GM11168 (cell line): Measurements from ENCODE around the gene RPL36AL.
"Not testable (repeated sequence)": the region's sequence is repeated elsewhere in the genome, so short reads cannot be mapped to it uniquely, and the experiment has no call there.

Experiments
- in situ Hi-C: fragments of 300-500 bp; cut with MboI; formaldehyde crosslinking; loops from one replicate; pipeline ENCODE4 v1.12.0; 2022; ENCODE audit warnings: low sequenced_read_pairs; ENCODE audit not compliant: unreplicated experiment

RPL36AL gene

GRCh38 chr14:49620182-49621113 lies at the start of gene RPL36AL, which contains the start of gene MGAT2:
TSS of gene RPL36AL (minus strand) at chr14:49620626. CDS start at chr14:49619104, 1,522 bp downstream.
TSS of gene MGAT2 (plus strand) at chr14:49620799. CDS start at chr14:49621269, 470 bp downstream.
- in situ Hi-C loops = no loop called here

DNA sequence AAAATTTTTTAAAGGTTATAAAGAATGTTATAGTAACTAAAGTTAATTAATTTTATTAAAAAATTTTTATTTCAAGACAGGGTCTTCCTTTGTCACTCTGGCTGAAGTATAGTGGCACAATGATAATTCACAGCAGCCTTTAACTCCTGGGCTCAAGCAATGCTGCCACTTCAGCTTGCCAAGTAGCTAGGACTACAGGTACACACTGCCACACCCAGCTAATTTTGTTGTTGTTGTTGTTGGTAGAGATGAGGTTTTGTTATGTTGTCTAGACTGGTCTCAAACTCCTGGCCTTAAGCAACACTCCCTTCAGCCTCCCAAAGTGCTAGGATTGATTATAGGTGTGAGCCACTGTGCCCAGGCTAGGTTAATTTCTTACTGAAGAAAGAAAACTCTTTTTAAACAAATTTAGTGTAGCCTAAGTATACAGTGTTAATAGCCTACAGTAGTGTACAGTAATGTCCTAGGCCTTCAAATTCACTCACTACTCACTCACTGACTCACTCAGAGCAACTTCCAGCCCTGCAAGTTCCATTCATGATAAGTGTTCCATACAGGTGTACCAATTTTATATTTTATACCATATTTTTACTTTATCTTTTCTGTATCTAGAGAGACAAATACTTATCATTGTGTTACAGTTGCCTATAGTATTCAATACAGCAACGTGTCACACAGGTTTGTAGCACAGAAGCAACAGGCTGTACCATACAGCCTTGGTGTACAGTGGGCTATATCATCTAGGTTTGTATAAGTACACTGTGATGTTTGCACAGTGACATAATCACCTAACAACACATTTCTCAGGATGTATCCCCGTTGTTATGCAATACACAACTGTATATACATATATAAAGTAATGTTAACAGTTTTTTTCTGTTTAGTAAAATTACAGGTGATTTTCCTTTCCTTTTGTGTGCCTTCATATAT lies 39.4 kb upstream of the RPL36AL start:
- in situ Hi-C loops = no loop called here

DNA sequence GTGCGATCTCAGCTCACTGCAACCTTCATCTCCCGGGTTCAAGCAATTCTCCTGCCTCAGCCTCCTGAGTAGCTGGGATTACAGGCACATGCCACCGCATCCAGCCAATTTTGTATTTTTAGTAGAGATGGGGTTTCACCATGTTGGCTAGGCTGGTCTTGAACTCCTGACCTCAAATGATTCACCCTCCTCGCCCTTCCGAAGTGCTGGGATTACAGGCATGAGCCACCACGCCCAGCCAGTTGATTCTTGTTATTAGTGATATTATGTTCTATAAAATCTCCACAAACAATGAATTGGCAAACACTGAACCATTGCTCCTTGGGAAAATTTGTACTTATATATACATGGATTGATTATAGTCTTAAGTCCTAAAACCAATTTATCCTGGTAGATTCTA lies 37.1 kb upstream of the RPL36AL start:
- in situ Hi-C loops = not testable (repeated sequence)

DNA sequence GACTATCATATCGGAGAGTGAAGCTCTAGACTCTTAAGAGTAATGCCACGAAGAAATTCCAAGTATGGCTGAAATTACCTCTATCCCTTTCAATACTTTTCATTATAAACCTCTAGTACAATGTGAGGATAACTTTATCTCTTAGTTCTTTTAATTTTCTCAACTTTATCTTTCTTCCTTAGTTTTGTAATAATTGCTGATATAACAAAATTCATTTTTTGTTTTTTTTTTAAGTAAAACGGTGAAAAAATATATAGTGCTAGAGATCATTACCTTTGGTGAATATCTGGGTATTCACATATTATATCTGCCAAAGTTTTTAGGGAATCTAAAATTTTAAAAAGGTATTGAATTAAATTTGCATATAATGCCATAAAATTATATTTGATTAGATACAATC lies 34.1 kb upstream of the RPL36AL start:
- in situ Hi-C loops = no loop called here

GRCh38 chr14:49653508-49653907 lies 33.1 kb upstream of the RPL36AL start:
- in situ Hi-C loops = no loop called here

- in situ Hi-C loops = loop anchor here (10.0 to 25.0 kb wide), 2 partner anchors 123 to 445 kb away; partner anchors contain the start of gene KLHDC2
Measured at GRCh38 chr14:49642163-49642562, 21.7 kb upstream of the RPL36AL start.

DNA sequence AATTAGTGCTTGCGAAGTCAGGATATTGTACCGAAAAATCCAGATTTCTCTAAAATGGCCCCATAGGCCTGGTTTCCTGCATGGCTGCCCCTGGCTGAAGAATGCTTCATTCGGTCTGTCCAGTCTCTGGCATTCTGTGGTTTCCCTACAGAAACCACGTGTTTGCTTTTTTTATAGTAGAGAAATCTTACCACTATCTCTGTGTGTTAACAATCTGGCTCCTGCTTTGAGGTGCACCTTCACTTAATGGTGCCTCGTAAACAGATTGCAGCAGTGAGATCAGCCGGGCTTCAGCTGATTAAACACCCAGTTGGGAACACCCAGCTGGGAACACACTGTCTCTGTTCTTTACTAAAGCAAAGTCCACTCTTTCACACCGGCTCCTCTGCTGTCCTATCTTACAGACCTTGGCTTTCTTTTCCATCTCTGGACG lies 21.3 kb upstream of the RPL36AL start:
- in situ Hi-C loops = loop anchor here (10.0 to 25.0 kb wide), 2 partner anchors 123 to 446 kb away; partner anchors contain the start of gene KLHDC2

- in situ Hi-C loops = loop anchor here (10.0 to 25.0 kb wide), 2 partner anchors 124 to 447 kb away; partner anchors contain the start of gene KLHDC2
Measured at GRCh38 chr14:49640540-49641417, 20.4 kb upstream of the RPL36AL start.

GRCh38 chr14:49637534-49638078 lies 17.2 kb upstream of the RPL36AL start:
- in situ Hi-C loops = loop anchor here (25.0 kb wide), 1 partner anchor 450 kb away; no protein-coding TSS in a partner anchor

DNA sequence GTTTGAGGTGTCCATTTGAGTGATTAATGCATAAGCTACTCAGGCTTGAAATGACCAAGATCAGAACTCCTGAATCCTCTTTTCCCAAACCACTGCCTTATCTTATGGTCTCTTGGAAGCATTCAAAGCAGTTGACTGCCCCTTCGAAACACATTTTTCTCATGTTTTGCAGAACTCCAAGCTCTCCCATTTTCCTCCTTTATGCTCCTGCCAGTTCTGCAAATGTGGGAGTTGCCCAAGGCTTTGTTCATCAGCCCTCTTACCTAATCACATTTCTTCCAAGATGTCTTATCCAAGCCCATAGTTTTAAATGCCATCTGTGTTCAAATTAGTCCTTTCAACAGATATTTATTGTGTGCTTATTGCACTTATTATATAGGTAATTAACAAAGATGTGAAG lies 16.4 kb upstream of the RPL36AL start:
- in situ Hi-C loops = loop anchor here (25.0 kb wide), 1 partner anchor 450 kb away; no protein-coding TSS in a partner anchor

DNA sequence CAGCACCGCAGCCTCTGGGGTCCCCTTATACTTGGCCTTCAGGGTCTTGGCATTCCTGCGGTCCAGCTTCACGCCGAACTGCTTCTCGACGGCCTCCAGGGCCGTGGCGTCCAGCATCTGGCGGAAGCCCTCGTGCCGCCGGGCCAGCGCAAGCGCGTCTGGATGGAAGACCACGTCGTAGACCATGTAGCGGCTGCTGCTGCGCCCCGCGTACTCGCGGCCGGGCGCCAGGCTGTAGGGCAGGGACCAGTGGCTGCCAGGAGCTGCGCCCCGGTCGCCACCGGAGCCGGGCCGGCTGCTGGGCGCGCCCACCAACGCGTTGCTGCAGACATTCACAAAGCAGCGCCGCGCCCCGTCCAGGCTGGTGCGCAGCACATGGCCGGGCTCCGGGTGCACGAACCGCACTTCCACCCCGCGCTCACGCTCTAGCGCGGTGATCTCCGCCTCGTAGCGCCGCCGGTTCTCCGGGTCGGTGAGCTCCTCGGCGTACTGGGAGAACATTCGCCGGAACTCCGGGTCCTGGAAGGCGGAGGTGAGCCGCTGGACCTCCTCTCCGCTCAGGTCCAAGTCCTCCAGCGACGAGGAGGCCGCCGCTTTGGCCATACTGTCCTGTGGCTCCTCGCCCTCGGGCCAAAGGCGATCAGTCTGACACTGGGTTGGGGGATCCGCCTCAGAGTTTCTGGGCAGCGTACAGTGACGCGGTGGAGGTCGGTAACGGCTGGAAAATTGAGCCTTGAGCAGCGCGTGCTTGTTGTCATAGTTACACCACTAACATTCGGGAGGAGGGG lies 14.3 kb upstream of the RPL36AL start, which contains the start of gene DNAAF2:
DNAAF2 (minus strand) TSS at position 698 of the 788 bp plus-strand sequence; CDS start at position 603, 95 bp downstream.
- in situ Hi-C loops = loop anchor here (25.0 kb wide), 1 partner anchor 453 kb away; no protein-coding TSS in a partner anchor

DNA sequence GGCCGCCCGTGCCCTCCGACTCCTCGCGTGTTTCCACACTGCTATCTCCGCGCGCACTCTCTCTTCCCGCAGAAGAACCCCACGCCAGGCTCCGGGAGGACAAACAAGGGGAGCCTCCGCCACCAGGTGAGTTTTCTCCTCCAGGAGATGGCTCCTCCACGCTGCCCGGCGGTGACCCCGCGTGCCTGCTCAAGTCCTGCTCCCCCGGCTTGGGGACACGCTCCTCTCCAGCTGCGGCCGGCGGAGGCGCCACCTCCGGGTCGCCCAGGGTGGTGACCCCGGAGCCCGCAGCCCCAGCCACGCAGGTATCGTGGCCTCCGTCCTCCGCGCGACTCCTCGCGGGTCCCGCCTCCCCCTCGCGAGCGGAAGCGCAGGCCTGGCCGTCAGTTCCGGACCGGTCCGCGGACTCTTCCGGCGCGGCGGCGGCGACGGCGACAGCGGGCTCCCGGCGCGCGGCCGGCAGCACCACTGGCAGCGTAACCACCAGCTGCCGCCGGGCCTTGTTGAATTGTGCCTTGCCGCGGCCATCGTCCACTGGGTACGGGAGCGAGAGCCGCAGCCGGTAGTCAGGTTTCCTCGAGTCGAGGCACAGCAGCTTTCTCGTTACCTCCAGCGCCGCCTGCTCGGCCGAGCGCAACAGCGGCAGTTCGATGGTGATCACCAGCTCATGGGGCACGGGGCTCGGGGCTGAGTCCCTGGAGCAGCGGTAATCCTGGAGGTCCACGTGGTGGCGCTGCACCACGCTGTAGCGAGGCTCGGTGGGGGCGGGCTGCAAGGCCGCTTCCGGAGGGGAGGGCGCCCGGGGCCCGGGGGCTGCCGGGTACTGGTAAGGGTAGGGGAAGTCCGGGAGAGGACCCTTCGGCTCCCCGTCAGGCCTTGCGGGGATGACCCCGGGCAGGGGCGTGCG lies 13.5 kb upstream of the RPL36AL start:
- in situ Hi-C loops = loop anchor here (25.0 kb wide), 1 partner anchor 453 kb away; no protein-coding TSS in a partner anchor

DNA sequence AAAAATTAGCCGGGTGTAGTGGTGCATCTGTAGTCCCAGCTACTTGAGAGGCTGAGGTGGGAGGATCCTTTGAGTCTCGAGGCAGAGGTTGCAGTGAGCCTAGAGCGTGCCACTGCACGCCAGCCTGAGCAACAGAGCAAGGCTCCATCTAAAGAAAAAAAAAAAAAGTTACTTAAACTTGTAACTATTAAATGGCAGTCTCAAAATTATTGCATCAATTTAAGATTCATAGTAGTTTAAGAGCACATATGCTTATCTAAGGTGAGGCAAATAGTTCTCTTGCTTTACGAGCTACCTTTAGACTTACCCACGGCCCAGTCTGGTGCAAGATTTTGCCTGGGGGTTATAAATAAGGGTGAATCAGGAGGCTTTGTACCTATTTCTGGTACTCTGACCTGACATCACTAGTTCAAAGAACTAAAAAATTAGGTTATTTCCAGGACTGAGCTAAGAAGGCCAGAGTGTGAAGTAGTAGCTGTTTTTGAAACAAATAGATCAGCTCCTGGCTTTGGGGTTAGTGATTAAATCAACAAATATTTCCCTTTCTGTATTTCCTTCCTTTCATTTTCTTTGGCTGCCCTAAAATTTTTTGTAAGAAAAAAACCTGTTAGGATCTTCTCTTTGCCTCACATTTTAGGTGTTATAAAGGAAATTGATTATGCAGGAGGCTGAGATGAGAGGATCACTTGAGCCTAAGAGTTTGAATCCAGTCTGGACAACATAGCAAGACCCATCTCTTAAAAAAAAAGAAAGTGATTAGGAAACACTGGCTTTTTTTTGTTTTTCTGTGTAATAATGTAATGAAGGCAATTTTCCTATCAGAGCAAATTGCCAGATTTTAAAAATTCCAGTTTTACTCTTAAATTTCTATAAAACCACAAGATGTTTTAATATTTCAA lies 3.8 kb upstream of the RPL36AL start:
- in situ Hi-C loops = no loop called here

DNA sequence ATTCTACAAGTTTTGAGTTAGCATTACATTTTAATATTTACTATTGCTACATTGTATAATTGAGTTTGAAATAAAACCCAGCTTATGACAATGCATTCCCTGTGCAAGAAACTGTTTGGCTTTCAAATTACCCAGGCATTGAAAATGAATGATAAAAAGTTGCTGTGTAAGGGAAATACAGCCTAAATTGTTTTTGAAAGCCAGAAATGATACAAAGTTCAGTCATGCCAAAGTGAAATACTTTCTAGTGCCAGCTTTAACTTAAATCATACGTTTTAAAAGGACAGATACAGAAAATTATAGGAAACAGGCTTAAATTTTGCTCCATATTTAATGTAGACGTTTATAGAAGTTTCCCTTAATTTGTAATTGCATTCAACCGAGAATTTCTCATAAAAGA lies 3.0 kb upstream of the RPL36AL start:
- in situ Hi-C loops = no loop called here

DNA sequence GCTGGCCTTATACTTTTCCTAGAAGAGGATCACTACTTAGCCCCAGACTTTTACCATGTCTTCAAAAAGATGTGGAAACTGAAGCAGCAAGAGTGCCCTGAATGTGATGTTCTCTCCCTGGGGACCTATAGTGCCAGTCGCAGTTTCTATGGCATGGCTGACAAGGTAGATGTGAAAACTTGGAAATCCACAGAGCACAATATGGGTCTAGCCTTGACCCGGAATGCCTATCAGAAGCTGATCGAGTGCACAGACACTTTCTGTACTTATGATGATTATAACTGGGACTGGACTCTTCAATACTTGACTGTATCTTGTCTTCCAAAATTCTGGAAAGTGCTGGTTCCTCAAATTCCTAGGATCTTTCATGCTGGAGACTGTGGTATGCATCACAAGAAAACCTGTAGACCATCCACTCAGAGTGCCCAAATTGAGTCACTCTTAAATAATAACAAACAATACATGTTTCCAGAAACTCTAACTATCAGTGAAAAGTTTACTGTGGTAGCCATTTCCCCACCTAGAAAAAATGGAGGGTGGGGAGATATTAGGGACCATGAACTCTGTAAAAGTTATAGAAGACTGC lies 1.7 kb upstream of the RPL36AL start:
- in situ Hi-C loops = no loop called here
